Stimulated activated CD8-positive, alpha-beta memory T cell treated with anti-CD3 and anti-CD28 coated beads, Interleukin-15, amount 100 ng/mL, for 4 hours (primary cell): Measurements from ENCODE around the gene GFPT2.

Experiments used
- DNase-seq, 2 donors: peaks; one replicate each; pipeline ENCODE4 v3.0.0-alpha.2; 2020; ENCODE audit warnings: low read depth in 2 of 2

GFPT2 gene

GRCh38 chr5:180283026-180283615 lies 70.0 kb downstream of the GFPT2 start:
- DNase-seq = no peak

- no peak for DNase-seq
Measured at GRCh38 chr5:180282281-180282680, 70.9 kb downstream of the GFPT2 start.

- no peak for DNase-seq
Measured at GRCh38 chr5:180281706-180282105, 71.4 kb downstream of the GFPT2 start.

- no peak for DNase-seq
Measured at GRCh38 chr5:180274695-180275094, 78.4 kb downstream of the GFPT2 start.

- DNase-seq = no peak
Measured at GRCh38 chr5:180271221-180271620, 81.9 kb downstream of the GFPT2 start.

- no peak for DNase-seq
Measured at GRCh38 chr5:180259260-180259611, 93.9 kb downstream of the GFPT2 start.

- DNase-seq = no peak
Measured at GRCh38 chr5:180253036-180253824, 99.9 kb downstream of the GFPT2 start.

- DNase-seq = no peak
Measured at GRCh38 chr5:180251887-180252286, 101.2 kb downstream of the GFPT2 start.

- DNase-seq = no peak
Measured at GRCh38 chr5:180251141-180251540, 102.0 kb downstream of the GFPT2 start.
